Fibroblast of villous mesenchyme (primary cell): ENCODE measurements around the gene LYVE1. TPM values are rescaled to one million over a fixed set of nuclear protein-coding genes. Genes with fewer than 3 reads are reported as not detected.

Experiments used
- DNase-seq: peaks from one replicate; pipeline ENCODE4 v3.0.0-alpha.2; 2010; ENCODE audit warnings: low read depth
- H3K4me3 ChIP-seq: 2 replicates; pipeline ENCODE4 v1.5.1; 2011; ENCODE audit warnings: low read depth, mild to moderate bottlenecking, low read length
- total RNA-seq: library from RNA; depleted of rRNA; stranded (reverse); fragments of >200 nt; gene quantifications from 2 replicates; pipeline ENCODE4 v1.2.3, GENCODE V29; 2012
- TF ChIP-seq, protein P1 (sequence below): IDR thresholded peaks from 2 replicates; pipeline ENCODE4 v1.5.1; 2012; ENCODE audit warnings: low read depth, mild to moderate bottlenecking, low read length; ENCODE audit not compliant: insufficient read depth

The LYVE1 gene
- total RNA-seq, 1 donor, result not detected

DNA sequence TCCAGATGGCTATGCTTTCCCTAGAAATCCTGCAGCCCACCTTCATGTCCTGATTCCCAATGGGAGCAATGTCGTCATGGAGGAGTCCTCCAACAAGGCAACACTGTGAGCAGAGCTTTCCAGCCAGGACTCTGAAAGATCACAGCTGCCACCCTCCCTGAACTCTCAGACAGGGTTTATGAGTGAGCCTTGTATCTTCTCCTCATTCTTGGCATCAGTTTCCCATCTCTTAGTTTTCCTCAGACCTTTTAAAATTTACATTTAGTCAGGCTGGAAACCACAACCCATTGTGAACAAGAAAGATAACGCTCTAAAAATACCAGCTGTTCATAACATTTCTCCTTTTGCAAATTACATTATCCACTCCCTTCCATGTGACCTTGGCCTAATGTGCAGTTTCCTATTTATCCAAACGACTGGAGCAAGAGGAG lies 15.6 kb upstream of the LYVE1 start:
- H3K4me3 ChIP-seq, result no peak overlapping the region
- TF ChIP-seq, protein P1, sequence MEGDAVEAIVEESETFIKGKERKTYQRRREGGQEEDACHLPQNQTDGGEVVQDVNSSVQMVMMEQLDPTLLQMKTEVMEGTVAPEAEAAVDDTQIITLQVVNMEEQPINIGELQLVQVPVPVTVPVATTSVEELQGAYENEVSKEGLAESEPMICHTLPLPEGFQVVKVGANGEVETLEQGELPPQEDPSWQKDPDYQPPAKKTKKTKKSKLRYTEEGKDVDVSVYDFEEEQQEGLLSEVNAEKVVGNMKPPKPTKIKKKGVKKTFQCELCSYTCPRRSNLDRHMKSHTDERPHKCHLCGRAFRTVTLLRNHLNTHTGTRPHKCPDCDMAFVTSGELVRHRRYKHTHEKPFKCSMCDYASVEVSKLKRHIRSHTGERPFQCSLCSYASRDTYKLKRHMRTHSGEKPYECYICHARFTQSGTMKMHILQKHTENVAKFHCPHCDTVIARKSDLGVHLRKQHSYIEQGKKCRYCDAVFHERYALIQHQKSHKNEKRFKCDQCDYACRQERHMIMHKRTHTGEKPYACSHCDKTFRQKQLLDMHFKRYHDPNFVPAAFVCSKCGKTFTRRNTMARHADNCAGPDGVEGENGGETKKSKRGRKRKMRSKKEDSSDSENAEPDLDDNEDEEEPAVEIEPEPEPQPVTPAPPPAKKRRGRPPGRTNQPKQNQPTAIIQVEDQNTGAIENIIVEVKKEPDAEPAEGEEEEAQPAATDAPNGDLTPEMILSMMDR, result no peak
- peak; percentile 85 for DNase-seq

DNA sequence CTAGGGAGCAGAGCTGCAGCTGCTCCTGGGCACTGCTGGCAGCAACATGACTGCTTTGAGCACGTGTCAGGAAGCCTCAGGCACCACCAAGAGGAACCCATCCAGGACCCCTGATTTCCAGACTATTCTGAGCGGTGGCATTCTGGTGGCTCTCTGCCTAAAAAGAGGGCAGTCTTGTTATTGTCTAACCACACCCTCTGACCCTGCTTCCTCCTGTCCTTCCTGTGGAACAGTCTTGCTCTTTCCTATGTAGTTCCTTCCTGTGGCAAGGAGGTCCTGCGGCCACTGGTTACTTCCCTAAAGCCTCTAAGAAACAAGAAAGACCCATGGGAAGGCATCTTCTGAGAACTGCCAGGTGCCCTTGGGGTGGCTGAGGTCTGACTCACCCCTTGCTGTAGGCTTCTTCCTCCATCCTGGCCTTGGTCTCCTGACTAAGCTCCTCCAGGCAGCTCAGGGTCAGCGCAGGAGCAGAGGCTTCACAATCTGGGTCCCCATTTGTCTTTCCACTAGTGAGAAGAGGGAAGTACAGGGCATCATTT lies 13.1 kb upstream of the LYVE1 start:
- H3K4me3 ChIP-seq, result no peak overlapping the region
- TF ChIP-seq, protein P1, result no peak
- no peak for DNase-seq

DNA sequence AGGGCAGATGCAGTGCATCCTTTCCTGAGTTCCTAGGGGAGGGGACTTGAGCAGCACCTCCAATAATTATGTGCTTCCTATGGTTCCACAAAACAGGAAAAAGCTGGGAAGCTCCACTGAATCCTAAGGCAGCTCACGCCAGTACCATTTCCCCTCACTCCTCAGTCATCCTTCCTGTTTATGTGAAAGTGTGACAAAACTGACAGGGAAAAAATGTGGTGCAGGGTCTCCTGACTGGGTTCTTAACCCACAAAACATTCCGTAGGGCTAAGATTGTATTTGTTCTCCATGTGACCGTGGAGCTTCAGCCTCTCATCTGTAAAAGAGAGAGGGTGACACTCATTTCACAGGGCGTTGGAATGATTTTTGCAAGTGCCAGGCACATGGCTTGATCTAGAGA lies 12.2 kb upstream of the LYVE1 start:
- no peak overlapping the region for H3K4me3 ChIP-seq
- TF ChIP-seq, protein P1, result no peak
- DNase-seq, result no peak

DNA sequence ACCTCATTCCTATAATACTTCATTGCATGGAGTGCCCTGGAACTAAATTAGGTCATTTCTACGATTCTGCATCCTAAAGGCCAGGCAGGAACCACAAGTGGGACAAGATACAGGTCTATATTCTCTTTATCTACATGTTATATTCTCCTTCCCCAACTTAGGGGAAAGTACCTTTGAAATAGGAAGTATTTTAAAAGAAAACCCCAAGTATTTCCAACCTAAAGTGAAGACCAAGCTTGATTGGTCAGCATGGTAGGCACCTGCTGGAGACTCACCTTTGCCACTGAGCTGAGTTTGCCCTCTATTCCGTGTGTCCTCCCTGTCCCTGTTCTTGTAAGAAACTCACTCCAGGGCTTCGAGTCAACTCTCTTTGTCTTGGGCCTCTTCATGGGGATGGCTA lies 11.2 kb upstream of the LYVE1 start:
- DNase-seq, result no peak
- TF ChIP-seq, protein P1, result no peak
- no peak overlapping the region for H3K4me3 ChIP-seq

DNA sequence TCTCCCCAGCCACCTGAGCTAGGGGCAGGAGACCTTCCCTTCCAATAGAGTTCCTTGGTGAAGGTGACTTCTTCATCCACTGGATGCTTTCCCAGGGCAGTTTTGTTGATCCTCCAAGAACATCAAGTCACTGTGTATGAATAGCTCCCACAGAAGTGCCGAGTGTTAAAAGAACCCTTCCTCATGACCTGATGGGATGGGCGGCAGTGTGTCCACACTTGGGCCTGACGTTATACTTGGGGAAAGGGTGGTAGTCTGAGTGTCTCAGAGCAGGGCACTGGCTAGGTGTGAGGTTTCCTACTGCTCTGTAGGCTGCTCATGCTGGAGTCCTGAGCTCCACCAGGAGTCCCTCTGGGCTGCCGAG lies 7.6 kb upstream of the LYVE1 start:
- H3K4me3 ChIP-seq, result no peak overlapping the region
- no peak for DNase-seq
- TF ChIP-seq, protein P1, result no peak

DNA sequence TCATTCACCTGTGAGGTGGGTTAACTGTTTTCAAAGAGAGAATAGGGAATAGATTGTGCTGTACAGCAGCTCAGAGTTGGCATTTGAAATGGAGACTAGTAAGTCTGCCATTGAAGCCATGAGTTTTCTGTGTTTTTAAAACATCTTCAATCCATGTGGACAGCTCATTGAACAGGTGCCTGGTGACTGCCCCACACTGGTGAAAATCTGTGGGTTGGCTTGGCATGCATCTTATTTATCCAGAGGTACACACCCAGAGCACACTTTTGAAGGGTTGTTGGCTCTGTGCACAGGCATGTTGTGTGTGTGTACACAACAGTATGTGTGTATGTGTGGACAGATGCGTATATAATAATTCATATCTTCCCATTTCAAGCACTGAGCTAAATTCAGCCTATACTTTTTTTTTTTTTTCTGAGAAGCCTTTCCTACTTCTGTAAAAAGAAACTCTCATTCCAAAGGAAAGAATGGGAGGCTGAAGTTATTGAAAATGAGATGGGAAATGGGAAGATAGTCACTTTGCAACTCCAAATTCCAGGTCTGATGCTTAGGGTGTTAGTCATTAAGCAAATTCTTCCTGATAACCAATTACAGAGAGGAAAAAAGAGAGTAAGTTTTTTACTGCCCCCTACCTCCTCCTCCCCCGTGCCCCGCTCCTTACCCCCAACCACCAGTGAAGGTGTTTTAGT lies 7.0 kb upstream of the LYVE1 start:
- TF ChIP-seq, protein P1, result no peak
- H3K4me3 ChIP-seq, result no peak overlapping the region
- DNase-seq, result no peak

DNA sequence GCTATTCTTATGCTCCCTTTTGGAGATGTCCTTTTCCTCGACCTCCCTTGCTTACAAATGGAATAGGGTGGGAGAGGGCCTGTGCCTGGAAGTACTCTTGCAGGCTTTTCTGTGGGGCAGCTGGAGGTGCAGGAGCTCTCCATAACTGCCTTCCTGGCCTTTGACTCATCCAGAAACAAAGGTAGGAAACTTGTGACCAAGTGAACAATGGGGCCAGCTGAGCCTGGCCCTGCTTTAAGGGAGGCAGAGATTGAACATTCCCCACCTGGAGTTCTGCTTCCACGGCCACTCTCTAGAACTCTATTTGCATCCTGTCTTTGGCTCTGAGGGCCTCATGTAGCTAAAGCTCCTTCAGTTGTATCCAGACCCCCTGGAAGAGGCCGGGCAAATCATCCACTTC lies 5.1 kb upstream of the LYVE1 start:
- no peak overlapping the region for H3K4me3 ChIP-seq
- no peak for DNase-seq
- TF ChIP-seq, protein P1, result no peak
